Measurements from ENCODE around the gene OPN4.

- no peak for TF ChIP-seq CTCF (IDR thresholded peaks at IDR 0.05; ENCODE audit: insufficient read depth, low read length)
- no peak for TF ChIP-seq GABPA (IDR thresholded peaks at IDR 0.05; ENCODE audit: low read depth)
- TF ChIP-seq POLR2AphosphoS5 (IDR thresholded peaks at IDR 0.05; ENCODE audit: low read depth), result no peak
- TF ChIP-seq SPI1 (IDR thresholded peaks at IDR 0.05; ENCODE audit: borderline replicate concordance, low read depth), result no peak
Measured at GRCh38 chr10:86677374-86677773, 23.0 kb downstream of the OPN4 start.

All from HL-60 (cell line).